ENCODE results near the gene VPS13A.
"Not testable (repeated sequence)": the region's sequence is repeated elsewhere in the genome, so short reads cannot be mapped to it uniquely, and the experiment has no call there.

VPS13A gene

DNA sequence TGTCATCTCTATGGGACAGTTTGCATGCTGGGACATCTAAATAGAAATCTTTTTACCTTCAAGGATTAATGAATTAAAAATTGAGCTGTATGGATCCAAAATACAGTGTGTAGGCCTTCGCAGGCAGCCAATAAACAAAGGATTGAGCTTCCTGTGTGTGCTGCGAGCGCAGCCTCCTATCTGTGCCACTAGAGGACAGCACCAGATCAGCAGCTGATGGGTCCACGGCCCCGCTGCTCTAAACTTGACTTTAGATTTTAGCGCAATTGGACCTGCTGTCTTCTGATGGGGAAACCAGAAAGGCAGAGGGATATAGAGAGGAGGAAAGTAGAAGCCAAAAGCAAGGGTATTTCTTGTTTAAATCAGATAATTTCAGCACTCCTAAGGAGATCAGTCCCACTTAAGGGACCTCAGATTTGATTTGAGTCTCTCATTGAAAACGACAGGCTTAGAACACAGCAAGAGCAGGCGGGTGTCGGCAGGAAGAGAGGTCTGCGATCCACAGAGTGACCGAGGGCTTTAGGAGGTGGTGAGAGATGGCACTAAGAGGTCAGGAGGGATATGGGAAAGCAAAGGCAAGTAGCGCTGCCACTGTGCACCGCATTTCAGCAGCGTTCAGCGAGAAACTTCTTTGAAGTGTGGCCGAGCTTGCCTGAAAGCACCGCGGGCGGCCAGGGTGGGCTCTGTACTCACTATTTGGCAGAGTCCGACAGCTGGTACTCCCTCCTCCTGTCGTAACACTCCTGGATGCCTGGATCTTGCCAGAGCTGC, 256.5 kb downstream of the VPS13A start:
- peaks cover 4 to 13% of the 10 kb centered on the region in 2 donors for H3K27me3 Mint-ChIP-seq
- H3K27ac Mint-ChIP-seq = no peak overlapping the region
- ATAC-seq (replicated peaks) = peak; percentile 90
- no peaks in the 10 kb centered on the region for H3K36me3 Mint-ChIP-seq
- no peak for DNase-seq
- peaks cover 3 to 5% of the 10 kb centered on the region in 2 donors for H3K4me1 Mint-ChIP-seq
- no peak overlapping the region for H3K4me3 Mint-ChIP-seq
- H3K9me3 Mint-ChIP-seq = no peaks in the 10 kb centered on the region

DNA sequence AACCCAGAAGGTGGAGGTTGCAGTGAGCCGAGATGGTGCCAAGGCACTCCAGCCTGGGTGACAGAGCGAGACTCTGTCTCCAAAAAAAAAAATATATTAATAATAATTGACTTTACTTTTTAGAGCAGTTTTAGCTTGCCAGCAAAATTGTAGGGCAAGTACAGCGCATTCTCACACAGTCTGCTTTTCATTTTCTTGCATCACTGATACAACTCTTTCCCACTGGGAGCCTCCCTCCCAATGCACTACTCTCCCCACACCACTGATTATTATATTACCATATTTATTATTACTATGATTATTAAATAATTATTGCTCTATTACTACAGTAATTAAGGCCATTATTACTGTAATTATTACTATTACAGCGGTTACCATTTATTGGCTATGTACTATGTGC, 257.9 kb downstream of the VPS13A start:
- Mint-ChIP-seq H3K4me1 (peaks cover 3 to 5% of the 10 kb centered on the region in 2 donors), H3K4me3 (no peak overlapping the region), H3K27me3 (peaks cover 4 to 13% of the 10 kb centered on the region in 2 donors), H3K9me3 (no peaks in the 10 kb centered on the region), H3K27ac (no peak overlapping the region), H3K36me3 (no peaks in the 10 kb centered on the region)
- ATAC-seq (replicated peaks) (no peak), DNase-seq (no peak)

DNA sequence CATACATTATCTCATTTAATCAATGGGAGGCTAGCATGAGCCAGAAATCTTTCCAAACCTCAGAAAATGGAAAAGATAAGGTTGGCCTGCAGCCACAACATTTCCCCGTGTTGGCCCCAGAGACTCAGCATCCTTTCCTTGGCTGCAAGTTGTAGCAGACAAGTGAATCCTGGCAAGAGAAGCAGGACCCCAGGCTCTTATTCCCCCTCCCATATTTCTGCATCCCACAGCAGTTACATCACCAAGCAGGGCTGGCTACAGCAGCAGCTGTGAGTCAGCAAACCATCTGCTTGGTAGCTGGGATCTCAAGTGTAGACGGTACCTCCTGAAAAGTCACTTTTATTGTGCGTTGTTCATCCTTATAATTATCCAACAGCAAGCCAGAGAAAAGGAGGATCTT, 258.4 kb downstream of the VPS13A start:
- Mint-ChIP-seq H3K36me3 (no peaks in the 10 kb centered on the region), H3K9me3 (no peaks in the 10 kb centered on the region), H3K27me3 (peaks cover 4 to 13% of the 10 kb centered on the region in 2 donors), H3K4me3 (no peak overlapping the region), H3K4me1 (peaks cover 3 to 5% of the 10 kb centered on the region in 2 donors), H3K27ac (no peak overlapping the region)
- ATAC-seq (replicated peaks) = no peak
- no peak for DNase-seq

DNA sequence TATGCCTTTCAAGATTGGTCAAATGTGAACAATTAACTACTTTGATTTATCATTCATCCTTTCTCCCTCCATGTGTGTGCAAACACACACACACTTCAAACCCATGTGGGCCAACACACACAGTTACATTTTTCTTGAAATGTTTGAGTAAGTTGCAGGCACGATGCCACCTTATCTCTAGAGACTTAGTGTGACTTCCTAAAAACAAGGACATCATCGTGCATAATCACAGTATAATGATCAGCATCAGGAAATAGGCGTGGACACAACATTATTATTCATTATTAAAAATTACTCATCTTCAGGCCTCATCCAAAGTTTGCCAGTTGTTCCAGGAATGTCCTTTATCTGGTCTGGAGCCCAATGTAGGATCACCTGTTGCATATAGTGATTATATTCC, 261.3 kb downstream of the VPS13A start:
- DNase-seq (no peak), ATAC-seq (replicated peaks) (no peak)
- Mint-ChIP-seq H3K27ac (no peak overlapping the region), H3K4me1 (peaks cover 3 to 4% of the 10 kb centered on the region in 2 donors), H3K9me3 (no peaks in the 10 kb centered on the region), H3K27me3 (peaks cover 3 to 12% of the 10 kb centered on the region in 2 donors), H3K4me3 (no peak overlapping the region), H3K36me3 (no peaks in the 10 kb centered on the region)

DNA sequence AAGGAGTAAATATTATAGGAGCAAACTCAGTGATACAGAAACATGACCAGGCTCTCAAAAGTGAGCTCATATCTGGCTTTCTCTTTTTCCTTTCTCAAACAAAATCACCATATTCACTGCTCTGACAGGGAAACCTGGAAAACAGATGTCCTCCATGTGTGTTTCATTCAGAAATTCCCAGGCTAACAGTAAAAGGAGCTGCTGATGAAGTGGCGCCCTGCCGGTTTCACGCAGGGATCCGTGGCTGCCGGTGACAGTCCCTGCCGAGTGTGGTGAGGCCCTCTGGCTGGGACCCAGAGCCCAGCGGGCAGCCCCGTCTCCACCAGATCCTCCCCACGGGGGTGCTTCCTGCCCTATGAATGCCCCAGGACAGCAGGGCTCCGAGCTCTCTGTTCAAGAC, 262.7 kb downstream of the VPS13A start:
- no peak overlapping the region for H3K27ac Mint-ChIP-seq
- ATAC-seq (replicated peaks) = no peak

DNA sequence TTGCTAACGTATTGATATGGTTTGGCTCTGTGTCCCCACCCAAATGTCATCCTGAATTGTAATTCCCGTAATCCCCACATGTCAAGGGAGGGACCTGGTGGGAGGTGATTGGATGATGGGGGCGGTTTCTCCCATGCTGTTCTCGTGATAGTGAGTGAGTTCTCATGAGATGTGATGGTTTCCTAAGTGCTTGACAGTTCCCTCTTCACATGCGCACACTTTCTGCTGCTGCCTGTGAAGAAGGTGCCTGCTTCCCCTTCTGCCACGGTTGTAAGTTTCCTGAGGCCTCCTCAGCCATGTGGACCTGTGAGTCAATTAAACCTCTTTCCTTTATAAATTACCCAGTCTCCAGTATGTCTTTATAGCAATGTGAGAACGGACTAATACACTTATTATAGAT, 263.8 kb downstream of the VPS13A start:
- not testable (repeated sequence) for H3K9me3 Mint-ChIP-seq, H3K4me3 Mint-ChIP-seq, H3K4me1 Mint-ChIP-seq

More for the DNA sequence above, 262.7 kb downstream of the VPS13A start:
- no peaks in the 10 kb centered on the region for H3K9me3 Mint-ChIP-seq
- H3K27me3 Mint-ChIP-seq = peaks cover 8 to 13% of the 10 kb centered on the region in 2 donors
- DNase-seq = no peak
- no peak overlapping the region for H3K4me3 Mint-ChIP-seq
- no peaks in the 10 kb centered on the region for H3K4me1 Mint-ChIP-seq
- H3K36me3 Mint-ChIP-seq = no peaks in the 10 kb centered on the region

DNA sequence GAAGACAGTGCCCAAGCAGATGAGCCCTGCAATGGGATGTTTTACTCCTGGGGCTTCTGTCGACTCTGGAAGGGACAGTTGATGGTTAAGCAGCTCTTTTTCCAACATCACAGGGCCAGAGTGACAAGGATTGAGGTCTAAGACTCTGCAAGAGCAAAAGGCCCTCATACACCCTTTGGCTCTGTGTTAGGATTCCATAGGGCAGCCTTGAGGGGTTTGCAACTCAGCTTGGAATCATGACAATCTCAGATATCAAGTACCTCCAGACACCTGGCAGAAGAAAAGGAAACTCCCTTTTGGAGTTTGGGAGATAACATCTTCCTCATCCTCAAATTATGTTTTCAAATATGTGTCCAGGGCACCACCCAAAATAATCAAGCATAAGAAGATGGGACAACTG, 265.1 kb downstream of the VPS13A start:
- peaks cover 9 to 14% of the 10 kb centered on the region in 2 donors for H3K27me3 Mint-ChIP-seq
- no peak for DNase-seq
- ATAC-seq (replicated peaks) = no peak
- H3K9me3 Mint-ChIP-seq = peaks cover 2% of the 10 kb centered on the region in 2 donors
- H3K4me1 Mint-ChIP-seq = no peaks in the 10 kb centered on the region
- H3K36me3 Mint-ChIP-seq = peaks cover 0 to under 1% of the 10 kb centered on the region in 2 donors
- no peak overlapping the region for H3K27ac Mint-ChIP-seq
- no peak overlapping the region for H3K4me3 Mint-ChIP-seq

More for the DNA sequence above, 263.8 kb downstream of the VPS13A start:
- not testable (repeated sequence) for DNase-seq; ATAC-seq (replicated peaks); H3K27ac Mint-ChIP-seq; H3K36me3 Mint-ChIP-seq
- H3K27me3 Mint-ChIP-seq = peaks cover 9 to 13% of the 10 kb centered on the region in 2 donors

DNA sequence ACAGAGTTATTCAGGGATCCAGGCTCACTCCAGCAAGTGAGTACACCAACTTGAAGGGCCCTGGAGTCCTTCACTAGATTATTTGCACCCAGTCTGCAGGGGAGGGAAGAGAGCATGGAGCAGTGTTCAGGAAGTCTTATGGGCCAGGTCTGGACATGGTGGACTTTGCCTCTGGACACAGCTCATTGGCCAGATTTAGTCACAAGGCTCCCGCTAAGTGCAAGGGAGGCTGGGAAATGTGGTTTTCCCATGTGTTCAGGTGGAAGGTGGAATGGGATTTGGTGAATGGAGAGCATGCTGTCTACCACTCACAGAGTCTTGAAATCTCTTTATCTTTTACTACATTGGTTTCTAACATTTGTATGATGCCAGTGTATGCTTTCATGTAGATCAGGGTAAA, 270.3 kb downstream of the VPS13A start:
- DNase-seq = no peak
- Mint-ChIP-seq H3K4me1 (no peaks in the 10 kb centered on the region), H3K36me3 (peaks cover 2 to 3% of the 10 kb centered on the region in 2 donors), H3K4me3 (no peak overlapping the region), H3K27ac (no peak overlapping the region), H3K27me3 (peaks cover 17 to 20% of the 10 kb centered on the region in 2 donors), H3K9me3 (peaks cover 8% of the 10 kb centered on the region in 2 donors)
- ATAC-seq (replicated peaks) = no peak

DNA sequence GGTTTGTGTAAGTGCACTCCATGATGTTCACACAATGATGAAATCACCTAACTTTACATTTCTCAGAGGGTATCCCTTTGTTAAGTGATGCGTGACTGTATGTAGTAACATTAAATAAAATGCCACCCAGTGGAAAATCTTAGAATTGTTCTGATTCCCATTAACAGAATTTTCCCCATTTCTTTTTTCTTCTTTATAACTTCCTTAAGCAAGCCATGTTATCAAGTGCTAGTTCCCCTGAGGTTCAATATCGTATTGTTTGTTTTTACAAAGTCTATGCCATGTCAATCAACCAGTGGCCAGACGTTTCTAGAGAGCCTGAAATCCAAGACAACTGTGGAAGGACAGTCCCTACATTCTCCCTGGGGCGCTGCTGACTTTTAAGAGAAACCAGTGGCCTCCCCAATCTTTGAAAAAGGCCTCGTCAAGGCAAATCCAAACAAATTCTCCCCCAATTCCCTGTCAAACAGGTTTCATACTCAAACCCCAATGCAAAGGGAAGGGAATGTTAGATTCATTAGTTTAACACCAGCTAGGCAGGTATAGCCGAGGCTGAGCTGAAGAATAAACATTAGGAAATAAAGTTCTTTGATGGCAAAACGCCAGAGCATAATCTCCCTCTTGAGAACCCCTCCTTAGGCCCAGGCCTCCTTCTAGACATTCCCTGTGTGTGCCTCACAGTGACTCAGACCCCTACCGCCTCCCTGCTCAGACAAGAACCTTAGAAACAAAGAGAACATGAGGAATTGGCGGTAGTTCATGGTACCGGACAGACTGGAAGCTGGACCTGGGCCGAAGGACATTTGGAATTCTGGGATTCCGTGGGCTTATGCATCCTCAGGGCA, 272.1 kb downstream of the VPS13A start:
- Mint-ChIP-seq H3K27me3 (peaks cover 14 to 17% of the 10 kb centered on the region in 2 donors), H3K4me1 (peaks cover 5 to 8% of the 10 kb centered on the region in 2 donors), H3K9me3 (peaks cover 8% of the 10 kb centered on the region in 2 donors), H3K36me3 (peaks cover 2 to 3% of the 10 kb centered on the region in 2 donors), H3K27ac (no peak overlapping the region), H3K4me3 (no peak overlapping the region)
- ATAC-seq (replicated peaks) (no peak), DNase-seq (no peak)

DNA sequence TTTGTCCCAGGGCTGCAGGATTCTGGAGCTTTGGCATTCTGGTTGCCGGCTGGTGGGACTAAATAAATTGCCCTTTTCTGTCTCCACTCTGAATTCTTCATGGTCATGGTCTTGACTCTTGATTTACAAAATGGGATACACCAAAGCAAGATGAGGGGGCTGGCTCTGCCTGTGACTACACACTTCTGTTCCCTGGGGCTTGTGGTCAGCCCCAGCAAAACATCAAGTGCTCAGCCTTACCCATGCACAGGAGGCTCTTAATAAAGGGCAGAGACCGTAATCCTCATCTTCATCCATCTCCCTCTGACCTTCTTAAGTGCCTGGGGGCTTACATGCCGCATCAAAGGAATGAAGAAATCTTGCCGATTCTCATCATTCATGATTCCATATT, 272.7 kb downstream of the VPS13A start:
- peaks cover 5 to 8% of the 10 kb centered on the region in 2 donors for H3K4me1 Mint-ChIP-seq
- H3K27ac Mint-ChIP-seq = no peak overlapping the region
- H3K4me3 Mint-ChIP-seq = no peak overlapping the region
- DNase-seq = no peak
- no peak for ATAC-seq (replicated peaks)
- H3K9me3 Mint-ChIP-seq = peaks cover 8% of the 10 kb centered on the region in 2 donors
- peaks cover 2 to 3% of the 10 kb centered on the region in 2 donors for H3K36me3 Mint-ChIP-seq
- peaks cover 8 to 13% of the 10 kb centered on the region in 2 donors for H3K27me3 Mint-ChIP-seq

DNA sequence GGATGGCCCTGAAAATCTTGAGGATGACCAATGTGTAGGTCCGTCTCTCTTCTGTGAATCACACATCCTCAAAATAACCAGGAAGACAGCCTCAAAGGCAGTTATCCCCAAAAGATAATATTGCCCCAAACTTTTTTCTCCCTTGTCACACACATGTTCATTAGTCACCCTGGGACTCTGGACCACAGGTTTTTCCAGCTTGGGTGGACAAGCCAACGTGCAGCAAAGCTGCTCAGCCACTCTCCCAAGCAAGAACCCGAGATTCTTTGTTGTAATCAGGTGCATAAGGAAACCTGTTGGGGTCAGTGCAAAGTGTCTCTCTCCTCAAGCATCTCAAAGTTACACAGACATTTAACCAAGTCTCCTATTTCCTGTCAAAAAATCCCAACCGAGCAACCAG, 274.2 kb downstream of the VPS13A start:
- H3K36me3 Mint-ChIP-seq = peaks cover 2 to 3% of the 10 kb centered on the region in 2 donors
- no peak for ATAC-seq (replicated peaks)
- no peak overlapping the region for H3K4me3 Mint-ChIP-seq
- H3K27me3 Mint-ChIP-seq = peaks cover 8 to 13% of the 10 kb centered on the region in 2 donors
- no peak for DNase-seq
- no peak overlapping the region for H3K27ac Mint-ChIP-seq
- peaks cover 8% of the 10 kb centered on the region in 2 donors for H3K9me3 Mint-ChIP-seq
- H3K4me1 Mint-ChIP-seq = peaks cover 5 to 8% of the 10 kb centered on the region in 2 donors

DNA sequence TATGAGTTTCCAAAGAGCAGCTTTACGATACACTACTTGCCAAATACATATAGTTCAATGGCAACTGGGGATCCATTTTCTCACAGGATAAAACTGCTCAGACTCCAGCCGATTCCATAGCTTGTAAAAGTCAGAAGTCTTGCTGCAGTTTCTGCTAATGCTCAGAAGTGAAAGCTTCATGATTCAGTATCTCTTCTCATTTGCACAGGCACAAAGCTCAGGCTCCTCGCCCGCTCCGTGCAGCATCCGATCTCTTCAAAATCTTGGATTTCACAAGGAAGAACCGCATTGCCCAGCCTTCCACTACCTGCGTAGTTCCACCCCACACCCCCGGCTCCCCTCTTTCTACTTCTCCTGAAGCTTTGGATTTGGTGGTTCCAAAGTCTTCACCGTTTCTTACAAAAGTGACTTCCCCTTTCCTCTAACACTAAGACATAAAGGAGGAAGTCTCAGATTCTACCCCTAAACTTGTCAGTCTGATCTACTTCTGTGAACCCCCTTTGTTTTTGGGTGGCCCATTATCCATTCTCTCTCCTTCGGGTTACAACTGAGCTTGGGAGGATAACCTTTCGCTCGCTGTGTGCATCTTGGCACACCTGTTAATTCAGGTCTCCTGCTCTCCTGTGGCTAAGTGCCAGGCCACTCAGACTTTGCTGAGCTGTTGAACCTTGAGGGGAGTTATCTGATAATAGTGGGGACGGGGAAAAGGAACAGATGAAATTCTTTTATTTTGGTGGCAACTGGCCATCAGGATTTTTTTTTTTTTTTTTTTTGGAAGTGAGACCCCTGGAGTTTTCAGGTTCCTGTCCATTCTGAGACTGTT, 276.7 kb downstream of the VPS13A start:
- DNase-seq (no peak), ATAC-seq (replicated peaks) (peak; percentile 41 to 48)
- Mint-ChIP-seq H3K9me3 (peaks cover 3 to 4% of the 10 kb centered on the region in 2 donors), H3K27ac (peak overlapping the region; percentile 72), H3K36me3 (peaks cover 0 to 3% of the 10 kb centered on the region in 2 donors), H3K27me3 (peaks cover 11 to 12% of the 10 kb centered on the region in 2 donors), H3K4me3 (peak overlapping the region; percentile 82 to 87), H3K4me1 (peaks cover 6 to 18% of the 10 kb centered on the region in 2 donors)

DNA sequence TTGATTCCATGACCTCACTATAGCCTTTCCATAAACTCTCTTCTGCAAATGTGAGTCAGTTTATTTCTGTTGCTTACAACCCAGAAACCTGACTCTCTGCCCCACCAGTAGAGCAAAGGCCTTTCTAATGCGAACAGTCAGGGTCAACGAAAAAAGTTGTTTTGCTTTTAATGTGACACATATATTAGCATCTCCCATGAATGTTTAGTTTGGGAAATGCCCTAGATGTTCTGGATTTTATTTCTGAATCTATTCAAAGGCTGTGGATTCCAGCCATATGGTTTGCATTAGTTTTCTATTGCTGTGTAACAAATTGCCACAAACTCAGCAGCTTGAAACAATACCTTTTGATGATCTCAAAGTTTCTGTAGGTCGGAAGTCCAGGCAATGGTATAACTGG, 277.3 kb downstream of the VPS13A start:
- ATAC-seq (replicated peaks) = no peak
- Mint-ChIP-seq H3K4me1 (peaks cover 6 to 18% of the 10 kb centered on the region in 2 donors), H3K4me3 (no peak overlapping the region), H3K27me3 (peaks cover 11 to 12% of the 10 kb centered on the region in 2 donors), H3K27ac (no peak overlapping the region), H3K9me3 (peaks cover 3 to 4% of the 10 kb centered on the region in 2 donors), H3K36me3 (peaks cover 0 to 3% of the 10 kb centered on the region in 2 donors)
- DNase-seq = no peak
